Measurements from ENCODE around the gene ABCB6.

Gene ABCB6

DNA sequence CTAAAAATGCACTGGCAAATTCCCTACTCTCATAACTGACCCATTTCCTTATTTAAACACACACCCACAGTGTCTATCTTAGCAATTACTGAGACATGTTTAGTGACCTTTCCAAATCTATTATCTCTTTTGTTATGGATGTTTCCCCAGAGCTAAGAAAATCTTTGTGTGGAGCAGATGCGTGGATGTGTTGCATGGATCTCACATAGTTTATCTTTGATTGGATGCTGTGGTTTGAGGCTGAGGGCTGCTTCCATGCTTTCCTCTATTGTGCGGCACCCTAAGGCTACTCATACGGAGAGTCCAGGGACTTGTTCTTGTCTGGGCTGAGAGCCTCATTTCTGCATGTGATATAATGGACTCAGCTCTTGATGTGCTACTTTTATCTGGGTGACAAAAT lies 15.6 kb upstream of the ABCB6 start:
- Histone ChIP-seq H3K27ac (ENCODE audit: extremely low read depth, low read depth, low read length) (no peak overlapping the region), H3K4me3 (ENCODE audit: low read depth, low read length) (no peak overlapping the region), H3K9me3 (ENCODE audit: control insufficient read depth, insufficient read depth, low read depth, low read length) (no peaks in the 10 kb centered on the region), H3K4me1 (ENCODE audit: control insufficient read depth, insufficient read depth, low read length) (no peaks in the 10 kb centered on the region; the same call in 1 of the 2 replicates), H3K36me3 (ENCODE audit: control insufficient read depth in 2 of 2, insufficient read depth in 1 of 2, low read length in 2 of 2) (peaks cover 17 to 79% of the 10 kb centered on the region in 2 experiments)
- POLR2A ChIA-PET = no interaction called here
- CTCF ChIA-PET = interaction anchor here (0.6 to 1.0 kb wide), 2 partner anchors 61 to 251 kb away, joined by 3 read pairs; no protein-coding TSS in a partner anchor
- no peak for TF ChIP-seq GLIS2 (tag by site-specific recombination; IDR thresholded peaks at IDR 0.05)
- TF ChIP-seq SCRT2 (tag by site-specific recombination; IDR thresholded peaks at IDR 0.05) = no peak
- TF ChIP-seq, protein P1, sequence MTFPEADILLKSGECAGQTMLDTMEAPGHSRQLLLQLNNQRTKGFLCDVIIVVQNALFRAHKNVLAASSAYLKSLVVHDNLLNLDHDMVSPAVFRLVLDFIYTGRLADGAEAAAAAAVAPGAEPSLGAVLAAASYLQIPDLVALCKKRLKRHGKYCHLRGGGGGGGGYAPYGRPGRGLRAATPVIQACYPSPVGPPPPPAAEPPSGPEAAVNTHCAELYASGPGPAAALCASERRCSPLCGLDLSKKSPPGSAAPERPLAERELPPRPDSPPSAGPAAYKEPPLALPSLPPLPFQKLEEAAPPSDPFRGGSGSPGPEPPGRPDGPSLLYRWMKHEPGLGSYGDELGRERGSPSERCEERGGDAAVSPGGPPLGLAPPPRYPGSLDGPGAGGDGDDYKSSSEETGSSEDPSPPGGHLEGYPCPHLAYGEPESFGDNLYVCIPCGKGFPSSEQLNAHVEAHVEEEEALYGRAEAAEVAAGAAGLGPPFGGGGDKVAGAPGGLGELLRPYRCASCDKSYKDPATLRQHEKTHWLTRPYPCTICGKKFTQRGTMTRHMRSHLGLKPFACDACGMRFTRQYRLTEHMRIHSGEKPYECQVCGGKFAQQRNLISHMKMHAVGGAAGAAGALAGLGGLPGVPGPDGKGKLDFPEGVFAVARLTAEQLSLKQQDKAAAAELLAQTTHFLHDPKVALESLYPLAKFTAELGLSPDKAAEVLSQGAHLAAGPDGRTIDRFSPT (tag by site-specific recombination; IDR thresholded peaks at IDR 0.05) = no peak
- TF ChIP-seq MYNN (tag by site-specific recombination; IDR thresholded peaks at IDR 0.05; ENCODE audit: borderline replicate concordance) = no peak
- TF ChIP-seq ZNF514 (tag by site-specific recombination; IDR thresholded peaks at IDR 0.05) = no peak
- no peak for TF ChIP-seq ZBTB1 (tag by site-specific recombination; IDR thresholded peaks at IDR 0.05)
- no peak for TF ChIP-seq YY1 (tag by site-specific recombination; IDR thresholded peaks at IDR 0.05)
- TF ChIP-seq ZNF391 (tag by site-specific recombination; IDR thresholded peaks at IDR 0.05; ENCODE audit: borderline replicate concordance, low read depth) = no peak
- TF ChIP-seq PRDM10 (tag by site-specific recombination; IDR thresholded peaks at IDR 0.05) = no peak
- no peak for TF ChIP-seq ZNF677 (tag by site-specific recombination; IDR thresholded peaks at IDR 0.05)

GRCh38 chr2:219230059-219230540 lies 11.3 kb upstream of the ABCB6 start:
- ChIA-PET POLR2A (interaction anchor here (0.6 to 2.8 kb wide), 16 partner anchors 8 to 65 kb away, joined by 3 to 16 read pairs (median 5); partner anchors contain the start of genes ABCB6, CNPPD1, DNAJB2 and GLB1L), CTCF (interaction anchor here (0.7 to 9.1 kb wide), 9 partner anchors 10 to 67 kb away, joined by 3 to 65 read pairs (median 4); partner anchors contain the start of genes DNAJB2 and GLB1L)
- Histone ChIP-seq H3K36me3 (ENCODE audit: control insufficient read depth in 2 of 2, insufficient read depth in 1 of 2, low read length in 2 of 2) (peaks cover 17 to 65% of the 10 kb centered on the region in 2 experiments), H3K27ac (ENCODE audit: extremely low read depth, low read depth, low read length) (peak overlapping the region; percentile 81), H3K9me3 (ENCODE audit: control insufficient read depth, insufficient read depth, low read depth, low read length) (no peaks in the 10 kb centered on the region), H3K4me1 (ENCODE audit: control insufficient read depth, insufficient read depth, low read length) (peaks cover 4% of the 10 kb centered on the region; the same call in 1 of the 2 replicates), H3K4me3 (ENCODE audit: low read depth, low read length) (peak overlapping the region; percentile 69)
- TF ChIP-seq ZBTB20 (tag by site-specific recombination; IDR thresholded peaks at IDR 0.05) (peak; percentile 90), HOXD13 (CRISPR knock-in tag; IDR thresholded peaks at IDR 0.05; ENCODE audit: borderline replicate concordance) (no peak), PRDM4 (tag by site-specific recombination; IDR thresholded peaks at IDR 0.05) (no peak), ZNF26 (tag by site-specific recombination; IDR thresholded peaks at IDR 0.05) (no peak), ZNF580 (tag by site-specific recombination; IDR thresholded peaks at IDR 0.05) (no peak), ZNF169 (tag by site-specific recombination; IDR thresholded peaks at IDR 0.05) (no peak), ZNF221 (tag by site-specific recombination; IDR thresholded peaks at IDR 0.05; ENCODE audit: borderline replicate concordance) (no peak), ZNF501 (tag by site-specific recombination; IDR thresholded peaks at IDR 0.05) (no peak; the same call in 1 of the 2 replicates), ZBTB17 (tag by site-specific recombination; IDR thresholded peaks at IDR 0.05) (peak; percentile 86), ZNF704 (tag by site-specific recombination; IDR thresholded peaks at IDR 0.05) (no peak), ZNF629 (tag by site-specific recombination; IDR thresholded peaks at IDR 0.05) (no peak)
